B cell (primary cell): ENCODE results near the gene PTPRF. TPM values are rescaled to one million over a fixed set of nuclear protein-coding genes. Genes with fewer than 3 reads are reported as not detected.

ENCODE experiments used
- ATAC-seq: fragments of 200-7000 bp; cut with Tn5 transposase; one replicate; pipeline ENCODE4 v1.10.0; 2021; ENCODE audit warnings: low read depth, mild to moderate bottlenecking, moderate number of reproducible peaks, moderate library complexity
- CTCF ChIA-PET: fragments of 350-600 bp; sonication (Branson Sonifier 250); formaldehyde crosslinking; loops from one replicate; lab custom pipeline; 2021; ENCODE audit warnings: antibody characterized with exemption, inconsistent platforms; lab: Charles Lee
- POLR2A ChIA-PET: fragments of 350-600 bp; sonication (Branson Sonifier 250); formaldehyde crosslinking; loops from one replicate; lab custom pipeline; 2021; ENCODE audit warnings: antibody characterized with exemption; lab: Charles Lee
- DNase-seq: peaks from one replicate; pipeline ENCODE4 v3.0.0; 2013
- H2AFZ ChIP-seq: 2 replicates; pipeline ENCODE4 v1.6.1; 2012; ENCODE audit warnings: mild to moderate bottlenecking, low read depth, low read length; ENCODE audit not compliant: insufficient read depth, poor library complexity, severe bottlenecking
- H3K27ac ChIP-seq, 2 donors: 1 replicate in 1 of 2; 2 replicates in 1 of 2; pipeline ENCODE4 v1.5.1; 2012 to 2013; ENCODE audit warnings: low read length in 2 of 2, mild to moderate bottlenecking in 2 of 2, moderate library complexity in 1 of 2
- H3K27me3 ChIP-seq, 4 experiments: fragments of 200-600 bp in 1 of 4; sonication (generic) in 1 of 4; replicated peaks in 1 of 4; 1 replicate in 2 of 4; 2 replicates in 2 of 4; pipeline versions ENCODE4 v1.6.1 to v1.7.0; 2013 to 2016; ENCODE audit warnings: low read length in 3 of 4, mild to moderate bottlenecking in 2 of 4, mixed read lengths in 1 of 4, moderate library complexity in 1 of 4; ENCODE audit not compliant: insufficient read depth in 4 of 4, control insufficient read depth in 3 of 4; ENCODE audit errors: control extremely low read depth in 1 of 4
- H3K36me3 ChIP-seq, 2 experiments: replicated peaks in 1 of 2; 1 replicate in 1 of 2; 2 replicates in 1 of 2; pipeline versions ENCODE4 v1.6.1 to v1.7.1; 2013; ENCODE audit warnings: low read length in 1 of 2; ENCODE audit not compliant: insufficient read depth in 2 of 2, control insufficient read depth in 1 of 2; ENCODE audit errors: control extremely low read depth in 1 of 2, extremely low read depth in 1 of 2
- H3K4me1 ChIP-seq, 2 donors: fragments of 200-600 bp in 1 of 2; sonication (generic) in 1 of 2; 1 replicate in 1 of 2; 2 replicates in 1 of 2; pipeline versions ENCODE4 v1.5.1 to v1.6.1; 2013 to 2017; ENCODE audit warnings: low read length in 2 of 2; ENCODE audit not compliant: control insufficient read depth in 2 of 2, insufficient read depth in 2 of 2
- H3K4me2 ChIP-seq: replicated peaks from 2 replicates; pipeline ENCODE3; 2012; ENCODE audit warnings: mild to moderate bottlenecking, low read depth, low read length; ENCODE audit not compliant: poor library complexity, severe bottlenecking
- H3K4me3 ChIP-seq, 5 experiments: fragments of 200-600 bp in 1 of 5; sonication (generic) in 1 of 5; 1 replicate in 3 of 5; 2 replicates in 2 of 5; pipeline versions ENCODE4 v1.5.1 to v1.7.0; 2011 to 2016; ENCODE audit warnings: low read length in 4 of 5, mild to moderate bottlenecking in 4 of 5, low read depth in 2 of 5, control low read depth in 1 of 5, moderate library complexity in 1 of 5; ENCODE audit not compliant: insufficient read depth in 1 of 5; ENCODE audit errors: control extremely low read depth in 1 of 5, extremely low read depth in 1 of 5
- H3K79me2 ChIP-seq: fragments of 200-600 bp; sonication (generic); one replicate; pipeline ENCODE4 v1.6.0; 2016; ENCODE audit warnings: low read length; ENCODE audit not compliant: control insufficient read depth, insufficient read depth
- H3K9ac ChIP-seq: fragments of 200-600 bp; sonication (generic); 2 replicates; pipeline ENCODE4 v1.6.1; 2017; ENCODE audit warnings: mild to moderate bottlenecking, low read length, moderate library complexity
- H3K9me3 ChIP-seq, 3 donors: one replicate each; pipeline versions ENCODE4 v1.6.1 to v1.7.1; 2013; ENCODE audit warnings: low read length in 2 of 3; ENCODE audit not compliant: control insufficient read depth in 2 of 3, insufficient read depth in 1 of 3; ENCODE audit errors: control extremely low read depth in 1 of 3
- H4K20me1 ChIP-seq: 2 replicates; pipeline ENCODE4 v1.6.0; 2012; ENCODE audit warnings: mild to moderate bottlenecking, low read length; ENCODE audit not compliant: insufficient read depth, control insufficient read depth, poor library complexity, severe bottlenecking
- H3K27ac Mint-ChIP-seq: one replicate; pipeline ENCODE4 v1.8.0; 2021; ENCODE audit warnings: mixed read lengths
- H3K27me3 Mint-ChIP-seq: one replicate; pipeline ENCODE4 v1.8.0; 2021; ENCODE audit warnings: mixed read lengths
- H3K4me1 Mint-ChIP-seq: one replicate; pipeline ENCODE4 v1.8.0; 2021; ENCODE audit warnings: mixed read lengths
- H3K4me3 Mint-ChIP-seq: one replicate; pipeline ENCODE4 v1.8.0; 2021; ENCODE audit warnings: mixed read lengths
- H3K9me3 Mint-ChIP-seq: one replicate; pipeline ENCODE4 v1.8.0; 2022; ENCODE audit warnings: mixed read lengths; ENCODE audit not compliant: insufficient read depth
- CTCF ChIP-seq: fragments of 200-600 bp; IDR thresholded peaks from one replicate; pipeline ENCODE4 v1.8.0; 2022; ENCODE audit warnings: antibody characterized with exemption, mild to moderate bottlenecking
- EZH2 ChIP-seq: IDR thresholded peaks from 2 replicates; pipeline ENCODE4 v1.6.1; 2012; ENCODE audit warnings: borderline replicate concordance, low read depth, mild to moderate bottlenecking, moderate library complexity, low read length; ENCODE audit not compliant: insufficient read depth, poor library complexity, severe bottlenecking
- WGBS: methylation state at CpG from one replicate; pipeline ENCODE4 v1.1.5; 2013; ENCODE audit warnings: missing lambda C conversion rate; ENCODE audit not compliant: insufficient coverage; 5-methylcytosine and 5-hydroxymethylcytosine counted together
- intact Hi-C: fragments of 100-400 bp; cut with micrococcal nuclease; formaldehyde crosslinking; loops from one replicate; pipeline ENCODE4 v1.10.0; 2022
- polyA plus RNA-seq: library from polyadenylated mRNA; depleted of rRNA; stranded (reverse); fragments of >200 nt; gene quantifications from 2 replicates; pipeline ENCODE4 v1.2.3, GENCODE V29; 2012
- total RNA-seq, 2 donors: library from RNA; stranded (reverse); fragments of 120-200 nt in 1 of 2; gene quantifications; 1 replicate in 1 of 2; 2 replicates in 1 of 2; pipeline versions ENCODE4 v1.2.3 to v1.2.4, GENCODE V29; 2013 to 2022

The PTPRF gene
- total and polyA plus RNA-seq, 2 donors (not counting 1 experiment from before 2014, with no cell fraction given) = 0.07 to 0.13 TPM

- CTCF ChIA-PET = no interaction called here
- H3K79me2 ChIP-seq = no peaks in the 10 kb centered on the region
Measured at GRCh38 chr1:43552813-43553212, 22.1 kb downstream of the PTPRF start.

More at GRCh38 chr1:43552813-43553212, 22.1 kb downstream of the PTPRF start:
- H2AFZ ChIP-seq = no peak overlapping the region
- intact Hi-C loops = no loop called here
- DNase-seq (no peak), ATAC-seq (no peak)
- no peaks in the 10 kb centered on the region for H3K36me3 ChIP-seq
- no peaks in the 10 kb centered on the region for H4K20me1 ChIP-seq
- WGBS = 86% methylated on average over 4 of the region's 6 CpGs
- Mint-ChIP-seq H3K4me1 (peaks cover 6% of the 10 kb centered on the region), H3K4me3 (no peak overlapping the region), H3K27me3 (peaks cover 15% of the 10 kb centered on the region), H3K27ac (no peak overlapping the region), H3K9me3 (no peaks in the 10 kb centered on the region)
- no peak overlapping the region for H3K4me2 ChIP-seq
- peaks cover 0 to 3% of the 10 kb centered on the region in 2 donors for H3K4me1 ChIP-seq
- H3K9me3 ChIP-seq = peaks cover 0 to 4% (median 0%) of the 10 kb centered on the region in 3 donors
- TF ChIP-seq CTCF (no peak), EZH2 (no peak)
- H3K9ac ChIP-seq = no peak overlapping the region
- H3K4me3 ChIP-seq = no peak overlapping the region
- no peak overlapping the region for H3K27ac ChIP-seq
- H3K27me3 ChIP-seq = peaks cover 0 to 7% (median 1%) of the 10 kb centered on the region in 4 experiments
- POLR2A ChIA-PET = no interaction called here
